ENCODE data around the gene TOM1.

The TOM1 gene

GRCh38 chr22:35307372-35307771, 7.7 kb downstream of the TOM1 start:
- DNase-seq (ENCODE audit: low read depth in 3 of 3): no peak

GRCh38 chr22:35307892-35308291, 8.2 kb downstream of the TOM1 start:
- no peak for DNase-seq (ENCODE audit: low read depth in 3 of 3)

- no peak for DNase-seq (ENCODE audit: low read depth in 3 of 3)
Observed at GRCh38 chr22:35308480-35309021, 8.9 kb downstream of the TOM1 start.

- no peak for DNase-seq (ENCODE audit: low read depth in 3 of 3)
Observed at GRCh38 chr22:35310556-35311550, 11.2 kb downstream of the TOM1 start.

- no peak for DNase-seq (ENCODE audit: low read depth in 3 of 3)
Observed at GRCh38 chr22:35311551-35311999, 11.9 kb downstream of the TOM1 start.

- DNase-seq (ENCODE audit: low read depth in 3 of 3): no peak
Observed at GRCh38 chr22:35312198-35313059, 12.7 kb downstream of the TOM1 start.

- no peak for DNase-seq (ENCODE audit: low read depth in 3 of 3)
Observed at GRCh38 chr22:35313311-35314121, 13.8 kb downstream of the TOM1 start.

GRCh38 chr22:35314161-35314942, 14.7 kb downstream of the TOM1 start:
- DNase-seq (ENCODE audit: low read depth in 3 of 3): no peak

- DNase-seq (ENCODE audit: low read depth in 3 of 3): no peak
Observed at GRCh38 chr22:35315141-35315854, 15.6 kb downstream of the TOM1 start.

GRCh38 chr22:35315855-35316745, 16.4 kb downstream of the TOM1 start:
- DNase-seq (ENCODE audit: low read depth in 3 of 3): no peak

GRCh38 chr22:35316751-35317150, 17.1 kb downstream of the TOM1 start:
- no peak for DNase-seq (ENCODE audit: low read depth in 3 of 3)

- DNase-seq (ENCODE audit: low read depth in 3 of 3): no peak
Observed at GRCh38 chr22:35317680-35318290, 18.1 kb downstream of the TOM1 start.

GRCh38 chr22:35318346-35319215, 18.9 kb downstream of the TOM1 start:
- no peak for DNase-seq (ENCODE audit: low read depth in 3 of 3)

GRCh38 chr22:35319244-35319985, 19.7 kb downstream of the TOM1 start:
- DNase-seq (ENCODE audit: low read depth in 3 of 3): no peak

- DNase-seq (ENCODE audit: low read depth in 3 of 3): no peak
Observed at GRCh38 chr22:35322126-35322525, 22.4 kb downstream of the TOM1 start.

GRCh38 chr22:35322893-35323292, 23.2 kb downstream of the TOM1 start:
- no peak for DNase-seq (ENCODE audit: low read depth in 3 of 3)

GRCh38 chr22:35323305-35323704, 23.6 kb downstream of the TOM1 start:
- no peak for DNase-seq (ENCODE audit: low read depth in 3 of 3)
